Stimulated activated CD4-positive, alpha-beta T cell treated with anti-CD3 and anti-CD28 coated beads, Interleukin-4, amount 100 ng/mL, for 48 hours (primary cell): ENCODE results near the gene SLC35G1.

Experiments used
- DNase-seq, 2 donors: peaks; one replicate each; pipeline ENCODE4 v3.0.0-alpha.2; 2020; ENCODE audit warnings: low read depth in 2 of 2

SLC35G1 gene

DNA sequence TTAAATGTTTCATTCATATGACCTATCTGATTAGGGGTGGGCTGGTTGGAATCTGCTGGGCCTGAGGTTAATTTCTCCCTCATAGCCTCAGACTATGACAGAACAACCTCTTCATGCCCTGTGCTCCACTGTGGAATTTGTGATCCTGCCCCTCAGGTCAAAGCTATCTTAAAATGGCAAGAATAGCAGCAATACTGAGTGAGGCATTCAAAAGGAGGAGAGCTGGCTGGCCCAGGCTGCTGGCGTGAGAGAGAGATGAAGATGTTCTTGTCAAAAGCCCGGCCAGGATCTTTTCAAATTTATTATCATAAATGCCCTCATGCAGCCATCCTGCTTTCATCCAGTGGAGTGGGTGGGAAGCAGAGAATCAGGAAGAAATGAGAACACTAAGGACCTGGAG lies 58.1 kb downstream of the SLC35G1 start:
- DNase-seq: no peak
